Transverse colon (tissue), 4 donors: Measurements from ENCODE around the gene TMEM253. TPM values are rescaled to one million over a fixed set of nuclear protein-coding genes. Genes with fewer than 3 reads are reported as not detected.

Source experiments
- DNase-seq: peaks from one replicate; pipeline ENCODE4 v3.0.0-alpha.2; 2019
- H3K27ac ChIP-seq, 4 donors: fragments of 200-600 bp; sonication (generic); 2 replicates each; pipeline ENCODE4 v1.5.1; 2016 to 2018; ENCODE audit warnings: inconsistent platforms in 4 of 4
- H3K27me3 ChIP-seq: fragments of 200-600 bp; sonication (generic); 2 replicates; pipeline ENCODE4 v1.5.1; 2017; ENCODE audit warnings: inconsistent platforms
- H3K36me3 ChIP-seq, 4 donors: fragments of 200-600 bp; sonication (generic); 2 replicates each; pipeline ENCODE4 v1.5.1; 2017 to 2019; ENCODE audit warnings: inconsistent platforms in 4 of 4
- H3K4me1 ChIP-seq, 4 donors: fragments of 200-600 bp; sonication (generic); 2 replicates each; pipeline ENCODE4 v1.5.1; 2017 to 2020; ENCODE audit warnings: inconsistent platforms in 4 of 4
- H3K4me3 ChIP-seq, 4 donors: fragments of 200-600 bp; sonication (generic); 1 replicate in 1 of 4; 2 replicates in 3 of 4; pipeline versions ENCODE4 v1.5.1 to v1.6.1; 2017 to 2019; ENCODE audit warnings: inconsistent platforms in 4 of 4
- H3K9me3 ChIP-seq, 2 donors: fragments of 200-600 bp; sonication (generic); 2 replicates each; pipeline ENCODE4 v1.5.1; 2017 to 2019; ENCODE audit warnings: inconsistent platforms in 2 of 2
- EP300 ChIP-seq: sonication (generic); formaldehyde crosslinking; IDR thresholded peaks from one replicate; pipeline ENCODE4 v1.6.1; 2017; ENCODE audit warnings: antibody characterized with exemption, low read depth
- POLR2A ChIP-seq: fragments of 450-650 bp; IDR thresholded peaks from one replicate; pipeline ENCODE4 v1.6.1; 2016; ENCODE audit warnings: antibody characterized with exemption, mild to moderate bottlenecking, moderate library complexity
- POLR2AphosphoS5 ChIP-seq, 3 donors: sonication (generic); formaldehyde crosslinking; IDR thresholded peaks; one replicate each; pipeline ENCODE4 v1.6.1; 2016; ENCODE audit warnings: antibody characterized with exemption in 3 of 3
- WGBS, 2 donors: methylation state at CpG; one replicate each; pipeline ENCODE4 v1.1.5; 2018; ENCODE audit warnings: low coverage in 1 of 2; 5-methylcytosine and 5-hydroxymethylcytosine counted together
- in situ Hi-C, 4 donors: fragments of 200-750 bp; cut with MboI; loops; one replicate each; pipeline versions ENCODE4 v1.15.0 to v1.15.1; 2017; ENCODE audit warnings: low sequenced_read_pairs in 3 of 4, low pct_ligation_motif_present in 1 of 4, low pct_unique_long_range_greater_than_20kb in 1 of 4
- intact Hi-C: fragments of 100-400 bp; cut with DNase I; formaldehyde crosslinking; loops from one replicate; pipeline ENCODE4 v1.15.1; 2023; ENCODE audit warnings: low total_unique reads
- total RNA-seq, 4 donors: library from RNA; depleted of rRNA; stranded (reverse); fragments of >200 nt; gene quantifications; one replicate each; pipeline ENCODE4 v1.1.0, GENCODE V29; 2016
- TF ChIP-seq, protein P1 (sequence below), 5 experiments: fragments of 200-600 bp in 3 of 5; fragments of 450-650 bp in 2 of 5; sonication (generic) in 3 of 5; IDR thresholded peaks; 1 replicate in 2 of 5; 2 replicates in 3 of 5; pipeline ENCODE4 v1.5.1; 2016 to 2017; ENCODE audit warnings: antibody characterized with exemption in 5 of 5, inconsistent platforms in 3 of 5, mild to moderate bottlenecking in 2 of 5, moderate library complexity in 1 of 5

Gene TMEM253
- total RNA-seq, 4 donors from 2014 or later = 13.1 to 63.7 (median 41.9) TPM

GRCh38 chr14:21073921-21074320, 26.9 kb upstream of the TMEM253 start:
- intact Hi-C loops (no loop called here), in situ Hi-C loops (no loop called here)
- Histone ChIP-seq H3K4me1 (peaks cover 16 to 36% (median 22%) of the 10 kb centered on the region in 4 donors), H3K9me3 (no peaks in the 10 kb centered on the region), H3K27ac (no peak overlapping the region), H3K36me3 (peaks cover 0 to 15% (median 7%) of the 10 kb centered on the region in 4 donors), H3K4me3 (no peak overlapping the region), H3K27me3 (no peaks in the 10 kb centered on the region)
- DNase-seq = no peak
- TF ChIP-seq EP300 (no peak), POLR2A (no peak), POLR2AphosphoS5 (IDR thresholded peaks at IDR 0.05) (no peak)
- TF ChIP-seq, protein P1, sequence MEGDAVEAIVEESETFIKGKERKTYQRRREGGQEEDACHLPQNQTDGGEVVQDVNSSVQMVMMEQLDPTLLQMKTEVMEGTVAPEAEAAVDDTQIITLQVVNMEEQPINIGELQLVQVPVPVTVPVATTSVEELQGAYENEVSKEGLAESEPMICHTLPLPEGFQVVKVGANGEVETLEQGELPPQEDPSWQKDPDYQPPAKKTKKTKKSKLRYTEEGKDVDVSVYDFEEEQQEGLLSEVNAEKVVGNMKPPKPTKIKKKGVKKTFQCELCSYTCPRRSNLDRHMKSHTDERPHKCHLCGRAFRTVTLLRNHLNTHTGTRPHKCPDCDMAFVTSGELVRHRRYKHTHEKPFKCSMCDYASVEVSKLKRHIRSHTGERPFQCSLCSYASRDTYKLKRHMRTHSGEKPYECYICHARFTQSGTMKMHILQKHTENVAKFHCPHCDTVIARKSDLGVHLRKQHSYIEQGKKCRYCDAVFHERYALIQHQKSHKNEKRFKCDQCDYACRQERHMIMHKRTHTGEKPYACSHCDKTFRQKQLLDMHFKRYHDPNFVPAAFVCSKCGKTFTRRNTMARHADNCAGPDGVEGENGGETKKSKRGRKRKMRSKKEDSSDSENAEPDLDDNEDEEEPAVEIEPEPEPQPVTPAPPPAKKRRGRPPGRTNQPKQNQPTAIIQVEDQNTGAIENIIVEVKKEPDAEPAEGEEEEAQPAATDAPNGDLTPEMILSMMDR (IDR thresholded peaks at IDR 0.05) = no peak
- 97% methylated on average over 9 of the region's 9 CpGs; no CpG with 5 or more reads in 1 of the 2 donors for WGBS, 2 donors

DNA sequence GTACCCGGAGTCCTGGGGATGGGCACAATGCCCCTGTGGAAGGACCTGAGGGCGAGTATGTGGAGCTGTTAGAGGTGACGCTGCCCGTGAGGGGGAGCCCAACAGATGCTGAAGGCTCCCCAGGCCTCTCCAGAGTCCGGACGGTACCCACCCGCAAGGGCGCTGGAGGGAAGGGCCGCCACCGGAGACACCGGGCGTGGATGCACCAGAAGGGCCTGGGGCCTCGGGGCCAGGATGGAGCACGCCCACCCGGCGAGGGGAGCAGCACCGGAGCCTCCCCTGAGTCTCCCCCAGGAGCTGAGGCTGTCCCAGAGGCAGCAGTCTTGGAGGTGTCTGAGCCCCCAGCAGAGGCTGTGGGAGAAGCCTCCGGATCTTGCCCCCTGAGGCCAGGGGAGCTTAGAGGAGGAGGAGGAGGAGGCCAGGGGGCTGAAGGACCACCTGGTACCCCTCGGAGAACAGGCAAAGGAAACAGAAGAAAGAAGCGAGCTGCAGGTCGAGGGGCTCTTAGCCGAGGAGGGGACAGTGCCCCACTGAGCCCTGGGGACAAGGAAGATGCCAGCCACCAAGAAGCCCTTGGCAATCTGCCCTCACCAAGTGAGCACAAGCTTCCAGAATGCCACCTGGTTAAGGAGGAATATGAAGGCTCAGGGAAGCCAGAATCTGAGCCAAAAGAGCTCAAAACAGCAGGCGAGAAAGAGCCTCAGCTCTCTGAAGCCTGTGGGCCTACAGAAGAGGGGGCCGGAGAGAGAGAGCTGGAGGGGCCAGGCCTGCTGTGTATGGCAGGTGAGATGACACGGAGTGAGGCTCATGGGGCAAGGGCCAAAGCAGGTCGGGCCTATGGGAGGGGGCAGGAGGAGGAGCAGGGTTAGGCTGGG, 26.2 kb upstream of the TMEM253 start:
- WGBS, 2 donors = 83% methylated on average over 20 of the region's 26 CpGs; no CpG with 5 or more reads in 1 of the 2 donors
- no peak overlapping the region for H3K27ac ChIP-seq
- in situ Hi-C loops (no loop called here), intact Hi-C loops (no loop called here)
- H3K36me3 ChIP-seq = peaks cover 0 to 21% (median 10%) of the 10 kb centered on the region in 4 donors
- no peak overlapping the region for H3K4me3 ChIP-seq
- no peaks in the 10 kb centered on the region for H3K9me3 ChIP-seq
- no peak for DNase-seq
- no peaks in the 10 kb centered on the region for H3K27me3 ChIP-seq
- H3K4me1 ChIP-seq = peaks cover 8 to 29% (median 17%) of the 10 kb centered on the region in 4 donors
- TF ChIP-seq POLR2A (no peak), POLR2AphosphoS5 (IDR thresholded peaks at IDR 0.05) (no peak), EP300 (no peak)
- TF ChIP-seq, protein P1 (IDR thresholded peaks at IDR 0.05) = no peak

DNA sequence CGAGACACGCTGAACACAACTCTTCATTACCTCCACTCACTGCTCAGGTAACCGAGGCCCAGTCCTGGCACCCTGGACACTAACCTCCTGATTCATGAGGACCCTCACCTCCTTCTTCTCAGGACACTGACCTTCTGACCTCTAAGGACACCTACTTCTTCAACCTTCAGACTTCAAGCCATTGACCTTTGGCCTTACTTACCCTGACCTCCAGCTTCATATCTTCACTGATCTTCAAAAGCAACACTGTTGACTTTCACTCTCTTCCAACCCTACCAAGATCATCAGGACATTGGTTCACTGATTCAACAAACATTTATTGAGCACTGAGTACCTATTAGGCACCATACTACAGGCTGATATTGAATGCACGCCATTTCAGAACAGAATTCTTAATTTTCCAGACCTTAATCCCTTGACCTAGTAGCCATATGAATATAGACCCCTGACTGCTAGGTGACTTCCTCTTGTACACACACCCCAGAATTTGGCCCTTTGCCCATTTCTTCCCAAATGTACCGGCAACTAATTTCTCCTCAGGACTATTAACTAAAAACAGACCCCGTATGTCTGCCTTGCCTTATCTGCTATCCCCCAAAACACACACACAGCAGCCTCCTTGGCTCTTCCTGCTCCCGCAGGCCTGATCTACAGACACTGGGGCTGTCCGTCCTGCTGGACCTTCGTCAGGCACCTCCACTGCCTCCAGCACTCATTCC, 25.0 kb upstream of the TMEM253 start:
- no peak for TF ChIP-seq EP300
- TF ChIP-seq POLR2AphosphoS5 (IDR thresholded peaks at IDR 0.05) = no peak
- no peak for TF ChIP-seq POLR2A
- TF ChIP-seq, protein P1 (IDR thresholded peaks at IDR 0.05) = no peak
- Histone ChIP-seq H3K4me1 (peaks cover 6 to 22% (median 15%) of the 10 kb centered on the region in 4 donors), H3K36me3 (peaks cover 0 to 31% (median 14%) of the 10 kb centered on the region in 4 donors), H3K9me3 (no peaks in the 10 kb centered on the region), H3K4me3 (no peak overlapping the region), H3K27ac (no peak overlapping the region), H3K27me3 (no peaks in the 10 kb centered on the region)
- 85% methylated on average over 6 to 9 of the region's 9 CpGs for WGBS, 2 donors
- no peak for DNase-seq
- in situ Hi-C loops = no loop called here
- intact Hi-C loops = no loop called here

- whole genome bisulfite sequencing, 2 donors = 80 to 81% methylated on average over 2 of the region's 2 CpGs
- intact Hi-C loops = no loop called here
- Histone ChIP-seq H3K27me3 (no peaks in the 10 kb centered on the region), H3K4me1 (peaks cover 0 to 6% (median 5%) of the 10 kb centered on the region in 4 donors), H3K27ac (no peak overlapping the region), H3K36me3 (peaks cover 0 to 46% (median 21%) of the 10 kb centered on the region in 4 donors), H3K4me3 (no peak overlapping the region), H3K9me3 (no peaks in the 10 kb centered on the region)
- TF ChIP-seq EP300 = no peak
- no peak for TF ChIP-seq POLR2A
- TF ChIP-seq POLR2AphosphoS5 (IDR thresholded peaks at IDR 0.05) = no peak
- TF ChIP-seq, protein P1 (IDR thresholded peaks at IDR 0.05) = no peak
- in situ Hi-C loops = no loop called here
- DNase-seq = no peak
Observed at GRCh38 chr14:21077672-21078071, 23.2 kb upstream of the TMEM253 start.
